22Rv1 (cell line): Measurements from ENCODE around the gene ZNF275.

Experiments used
- H3K27ac ChIP-seq: fragments of 450-650 bp; 2 replicates; pipeline ENCODE4 v1.5.1; 2017
- CTCF ChIP-seq: fragments of 450-650 bp; IDR thresholded peaks from 2 replicates; pipeline ENCODE4 v1.5.1; 2017; ENCODE audit warnings: mild to moderate bottlenecking
- ZFX ChIP-seq: fragments of 450-650 bp; IDR thresholded peaks from 2 replicates; pipeline ENCODE4 v1.6.1; 2017; ENCODE audit warnings: antibody characterized with exemption, borderline replicate concordance

ZNF275 gene

GRCh38 chrX:153400146-153401132 lies 66.5 kb downstream of the ZNF275 start:
- no peak overlapping the region for H3K27ac ChIP-seq
- TF ChIP-seq CTCF (peak; percentile 91), ZFX (no peak)

- TF ChIP-seq CTCF: no peak
- no peak for TF ChIP-seq ZFX
- H3K27ac ChIP-seq: no peak within 1 kb of the TSS
Observed at GRCh38 chrX:153401133-153401764, 67.3 kb downstream of the ZNF275 start, which contains the start of gene PNMA6E. Gene PNMA6E (minus strand): TSS chrX:153401350. CDS start chrX:153398849, 2,501 bp downstream.
